Putamen (tissue), 1 donor: ENCODE measurements around the gene SNAPC4.

Experiments used
- DNase-seq: peaks from one replicate; pipeline ENCODE4 v3.0.0-alpha.2; 2016; ENCODE audit warnings: low spot score

Gene SNAPC4

DNA sequence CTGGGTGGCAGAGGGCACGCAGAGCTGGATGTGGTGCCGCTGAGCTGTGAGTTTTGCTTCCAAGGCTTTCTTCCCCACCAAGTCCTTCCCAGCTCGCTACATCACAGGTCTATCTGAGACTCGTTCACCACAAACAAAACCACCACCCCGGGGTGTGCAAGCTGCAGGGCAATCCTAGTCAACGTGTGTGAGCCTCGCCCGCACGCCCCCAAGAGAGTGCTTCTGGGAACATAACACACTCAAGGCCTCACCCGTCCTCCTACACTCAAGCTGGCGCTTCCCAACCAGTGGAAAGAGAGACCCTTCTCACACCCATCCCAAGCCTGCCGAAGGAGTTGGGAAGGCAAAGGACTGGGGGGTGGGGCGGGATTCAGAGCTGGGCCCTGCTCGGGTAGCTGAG is 10.6 kb downstream of the SNAPC4 start:
- no peak for DNase-seq

- DNase-seq, result no peak
Observed at GRCh38 chr9:136387217-136387616, 12.8 kb downstream of the SNAPC4 start.

- no peak for DNase-seq
Observed at GRCh38 chr9:136386018-136386417, 14.0 kb downstream of the SNAPC4 start.

- DNase-seq, result no peak
Observed at GRCh38 chr9:136385015-136385414, 15.0 kb downstream of the SNAPC4 start.

DNA sequence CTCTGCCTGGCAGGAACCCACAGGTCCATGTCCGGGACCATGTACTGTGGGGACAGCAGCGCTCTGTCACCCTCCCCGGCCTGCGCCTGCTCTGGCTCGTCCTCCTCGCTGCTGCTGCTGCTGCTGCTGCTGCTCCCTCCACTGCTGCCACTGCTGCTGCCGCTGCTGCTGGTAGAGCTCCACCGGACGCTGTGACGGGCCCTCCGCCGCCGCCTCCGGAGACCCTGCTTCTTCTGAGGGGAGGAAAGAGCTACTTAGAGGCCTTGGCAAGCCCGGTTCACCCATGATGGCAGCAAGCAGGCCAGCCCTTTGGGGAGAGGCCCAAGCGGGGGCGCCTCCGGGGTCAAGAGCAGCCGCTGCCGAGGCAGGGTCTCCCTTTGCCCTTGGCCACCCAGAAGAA is 16.5 kb downstream of the SNAPC4 start:
- DNase-seq, result no peak

GRCh38 chr9:136381966-136382513 is 17.9 kb downstream of the SNAPC4 start:
- peak; percentile 58 for DNase-seq

GRCh38 chr9:136381311-136381710 is 18.7 kb downstream of the SNAPC4 start:
- DNase-seq, result no peak

DNA sequence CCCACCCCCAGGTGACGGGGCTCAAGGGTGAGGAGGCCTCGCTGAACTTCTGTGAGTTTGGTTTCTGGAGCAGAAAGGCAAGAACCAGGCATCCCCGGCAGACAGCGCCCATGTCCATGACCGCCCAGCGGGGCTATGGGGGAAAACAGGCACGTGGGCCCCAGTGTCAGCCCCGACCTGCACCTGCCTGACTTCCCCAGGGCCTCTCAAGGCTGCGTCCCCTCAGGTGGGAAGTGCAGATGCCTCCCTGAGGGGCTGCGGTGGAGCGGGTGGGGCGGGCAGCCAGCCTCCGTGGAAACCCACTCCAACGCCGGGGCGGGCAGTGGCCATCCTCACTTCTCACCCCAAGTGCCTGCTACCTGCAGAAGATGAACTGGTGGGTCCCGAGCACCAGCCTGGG is 19.6 kb downstream of the SNAPC4 start:
- no peak for DNase-seq

DNA sequence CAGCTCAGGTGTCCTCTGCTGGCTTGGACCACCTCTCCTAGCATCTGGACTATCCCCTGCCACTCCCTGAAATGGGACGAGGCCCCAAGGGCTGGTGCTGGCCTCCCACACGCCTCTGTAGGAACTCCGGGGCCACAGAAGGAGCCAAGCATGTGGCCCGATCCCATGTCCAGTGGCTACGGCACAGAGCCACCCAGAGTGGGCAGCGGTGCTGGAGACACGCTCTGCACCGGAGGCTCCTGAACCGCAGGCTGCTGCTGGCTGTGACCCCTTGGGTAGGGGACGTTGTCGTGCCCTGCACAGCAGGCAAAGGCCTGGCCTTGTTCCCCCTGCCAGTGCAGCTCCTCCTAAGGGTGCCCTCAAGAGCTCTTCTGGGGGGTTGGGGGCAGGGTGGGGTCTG is 20.1 kb downstream of the SNAPC4 start:
- DNase-seq, result no peak

DNA sequence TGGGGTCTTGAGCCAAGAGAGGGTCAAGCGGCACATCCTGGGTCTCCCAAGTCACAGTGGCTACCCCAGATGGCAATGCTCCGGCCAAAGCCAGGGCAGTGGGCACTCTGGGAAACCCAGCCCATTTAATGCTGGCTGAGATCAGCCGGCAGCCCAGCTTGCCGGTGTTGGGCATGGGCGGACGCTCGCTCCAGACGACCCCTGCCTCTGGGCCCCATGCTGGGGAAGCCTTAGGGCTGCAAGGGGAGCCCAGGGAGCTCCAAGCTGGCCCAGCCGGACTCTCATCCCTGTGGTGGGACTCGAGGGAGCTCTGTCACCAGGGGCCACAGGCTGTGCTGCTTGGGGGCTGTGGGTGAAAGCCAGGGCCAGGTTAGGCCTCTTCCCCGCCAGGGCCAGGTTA is 20.6 kb downstream of the SNAPC4 start:
- no peak for DNase-seq

- no peak for DNase-seq
Observed at GRCh38 chr9:136379003-136379287, 21.0 kb downstream of the SNAPC4 start.

DNA sequence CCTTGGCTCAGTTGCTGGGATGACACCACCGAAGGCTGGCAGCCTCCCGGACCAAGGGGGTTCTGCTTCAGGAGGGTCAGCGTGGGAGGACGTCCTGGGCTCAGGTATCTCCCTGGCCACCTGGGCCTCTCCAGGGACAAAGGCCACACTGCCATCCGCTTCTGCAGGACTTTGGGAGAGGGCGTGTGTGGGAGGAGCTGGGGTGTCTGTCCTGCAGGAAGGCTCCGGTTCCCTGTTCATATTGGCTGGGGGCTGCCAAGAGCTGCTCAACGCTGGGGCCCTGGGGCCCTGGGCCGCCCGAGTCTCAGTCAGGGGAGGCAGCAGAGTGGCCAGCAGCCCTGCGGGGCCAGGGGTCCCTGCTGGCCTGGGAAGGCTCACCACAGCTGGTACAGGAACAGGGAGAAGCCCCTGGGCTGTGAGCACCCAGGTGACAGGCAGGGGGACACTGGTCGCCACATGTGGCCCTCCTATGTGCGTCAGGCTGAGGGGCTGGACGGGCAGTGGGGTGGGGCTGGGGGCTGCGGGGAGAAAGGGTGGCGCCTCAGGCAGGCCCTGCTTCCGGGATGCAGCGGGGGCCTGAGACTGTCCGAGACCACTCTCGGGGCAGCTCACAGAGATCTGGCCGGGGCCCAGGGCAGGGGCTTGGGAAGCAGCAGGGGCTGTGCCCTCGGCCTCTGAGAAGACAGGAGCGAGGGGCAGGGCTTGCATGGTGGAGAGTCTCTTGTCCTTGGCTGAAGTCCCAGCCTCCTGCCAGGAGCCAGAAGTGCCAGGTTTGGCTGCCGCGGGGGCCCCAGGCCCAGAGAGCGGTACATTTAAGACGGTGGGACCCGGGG is 21.6 kb downstream of the SNAPC4 start:
- no peak for DNase-seq

DNA sequence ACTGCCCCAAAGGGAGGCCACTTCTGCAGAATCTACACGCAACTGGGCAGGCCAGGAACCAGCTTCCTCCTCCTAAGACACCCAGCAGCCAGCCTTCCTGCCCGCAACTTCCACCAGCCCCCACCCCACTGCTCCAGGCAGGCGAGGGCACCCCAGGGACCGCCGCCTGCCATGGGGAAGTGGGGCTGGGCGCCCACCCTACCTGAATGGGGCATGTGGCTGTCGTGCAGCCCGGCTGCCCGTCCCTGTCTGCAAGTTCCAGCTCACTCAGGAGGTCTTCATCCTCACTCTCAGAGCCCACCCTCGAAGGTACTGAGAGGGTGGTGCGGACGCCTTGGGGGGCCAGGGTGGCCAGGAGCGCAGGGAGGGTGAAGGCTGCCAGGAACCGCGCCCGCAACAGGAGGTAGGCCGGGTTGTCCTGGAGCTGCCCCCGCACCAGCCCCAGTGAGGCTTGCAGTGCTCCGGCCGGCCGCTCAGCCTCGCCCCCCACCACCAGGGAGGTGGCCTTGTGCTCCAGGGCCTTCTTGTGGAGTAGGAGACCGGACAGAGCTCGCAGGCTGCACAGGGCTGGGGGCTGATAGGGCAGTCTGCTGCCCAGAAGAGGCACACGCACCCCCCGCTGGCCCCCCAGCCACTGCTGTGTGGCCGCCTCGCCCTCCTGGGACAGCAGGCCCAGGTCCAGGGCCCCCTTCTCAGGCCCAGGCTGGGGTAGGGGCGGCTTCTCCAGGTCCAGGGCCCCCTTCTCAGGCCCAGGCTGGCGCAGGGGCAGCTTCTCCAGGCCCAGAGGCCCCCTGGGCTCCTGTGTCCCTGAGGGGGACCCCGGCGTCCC is 22.4 kb downstream of the SNAPC4 start:
- DNase-seq, result no peak

GRCh38 chr9:136376457-136376856 is 23.5 kb downstream of the SNAPC4 start:
- no peak for DNase-seq

- DNase-seq, result no peak
Observed at GRCh38 chr9:136375096-136375495, 24.9 kb downstream of the SNAPC4 start.

- DNase-seq, result no peak
Observed at GRCh38 chr9:136374183-136374575, 25.8 kb downstream of the SNAPC4 start.

DNA sequence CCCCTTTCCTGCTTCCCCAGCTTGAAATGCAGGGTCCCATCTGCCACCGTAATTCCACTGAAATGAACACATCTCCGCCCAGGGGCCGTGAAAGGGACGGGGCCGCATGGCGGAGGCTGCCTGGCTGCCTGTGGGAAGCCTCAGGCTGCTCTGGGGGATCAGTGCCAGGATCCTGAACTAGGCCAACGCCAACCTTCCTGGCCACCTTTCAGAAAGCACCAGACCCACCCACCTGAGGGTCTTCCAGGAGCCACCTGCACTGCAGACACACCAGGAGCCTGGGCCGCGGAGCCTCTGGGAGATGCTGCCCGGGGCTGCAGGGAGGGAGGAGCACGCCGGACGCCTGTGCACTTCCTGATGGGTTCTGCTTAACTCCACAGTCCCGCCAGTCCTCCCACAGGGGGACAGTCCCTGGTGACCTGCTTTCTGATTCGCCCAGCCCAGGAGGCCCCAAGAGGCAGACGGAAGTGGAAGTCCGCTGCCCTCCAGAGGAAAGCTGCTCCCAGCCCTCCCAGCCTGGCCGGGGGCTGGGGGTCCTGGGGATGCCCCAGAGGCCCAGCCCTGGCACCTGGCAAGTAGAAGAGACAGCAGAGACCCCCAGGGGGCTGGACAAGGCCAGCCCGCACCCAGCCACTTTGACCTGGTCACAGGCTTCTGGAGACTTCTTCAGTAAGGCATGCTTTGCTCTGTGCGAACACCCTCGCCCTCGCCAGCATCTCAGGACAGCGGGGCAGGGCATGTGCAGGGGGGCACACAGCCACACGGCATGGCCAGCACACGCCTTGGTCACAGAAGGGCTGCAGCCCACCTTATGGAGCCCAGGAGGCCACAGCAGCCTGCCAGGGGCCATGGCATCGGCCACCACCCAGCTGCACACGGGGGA is 26.4 kb downstream of the SNAPC4 start, which contains the start of gene CARD9:
CARD9 (minus strand) TSS at position 370 of the 883 bp plus-strand sequence. CDS start 1,591 bp downstream, outside the sequence.
- DNase-seq, result peak; percentile 40

DNA sequence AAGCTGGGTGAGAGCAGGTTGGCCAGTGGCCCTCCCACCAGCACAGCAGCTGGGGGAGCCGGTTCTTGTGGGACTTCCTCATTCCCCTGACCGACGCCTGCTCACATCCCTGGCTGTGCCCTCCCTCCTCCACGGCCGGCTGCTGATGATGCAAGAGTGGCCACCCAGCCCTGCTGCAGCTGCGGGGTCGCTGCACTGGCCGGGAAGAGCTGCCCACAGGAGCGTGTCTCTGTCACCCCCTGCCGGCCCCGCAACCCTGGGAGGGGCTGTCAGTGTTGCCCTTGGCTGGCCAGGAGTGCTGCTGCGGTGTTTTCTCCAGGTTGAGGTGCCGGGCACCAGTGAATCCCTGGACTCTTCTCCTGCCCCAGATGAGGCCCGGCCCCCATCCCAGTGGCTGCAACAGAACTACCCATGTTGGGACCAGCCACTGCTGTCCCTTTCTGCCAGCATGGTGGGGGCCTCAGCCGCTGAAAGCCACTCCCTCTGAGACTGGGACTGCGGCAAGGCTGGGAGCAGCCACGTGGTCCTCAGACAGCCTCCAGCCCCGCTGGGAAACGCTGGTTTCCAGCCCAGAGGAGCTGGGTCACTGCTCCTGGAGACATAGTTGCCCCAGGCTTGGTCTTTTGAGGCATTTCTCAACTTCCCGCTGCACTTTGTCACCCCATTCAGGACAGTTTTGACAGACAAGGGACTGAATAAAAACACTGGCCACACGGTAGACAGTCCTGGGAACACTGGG is 27.2 kb downstream of the SNAPC4 start:
- no peak for DNase-seq

GRCh38 chr9:136372006-136372405 is 28.0 kb downstream of the SNAPC4 start:
- DNase-seq, result no peak

DNA sequence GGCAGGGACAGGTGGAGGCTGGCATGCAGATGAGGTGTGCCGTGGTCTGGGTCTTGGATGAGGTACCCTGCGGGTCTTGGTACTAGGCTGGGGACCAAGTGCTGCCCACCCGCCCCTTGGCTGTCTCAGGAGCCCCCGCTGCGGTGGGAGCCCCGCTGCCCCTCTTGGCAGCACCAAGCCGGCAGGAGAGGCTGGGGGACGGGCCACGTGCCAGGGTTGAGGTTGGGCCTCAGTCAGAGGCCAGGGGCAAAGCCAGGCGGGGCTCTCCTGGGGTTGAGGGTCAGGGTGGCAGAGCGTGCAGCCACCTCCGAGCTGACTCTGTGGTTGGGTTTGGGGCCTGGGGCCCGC is 28.5 kb downstream of the SNAPC4 start:
- DNase-seq, result no peak
